GM21526 (cell line): ENCODE measurements around the gene SLC4A2.

Source experiments
- ATAC-seq: cut with Tn5 transposase; IDR thresholded peaks from one replicate; pipeline ENCODE4 v1.9.1; 2021; ENCODE audit warnings: moderate library complexity; ENCODE audit not compliant: unreplicated experiment, low FRiP score

The SLC4A2 gene

GRCh38 chr7:151088019-151088855, 28.8 kb downstream of the SLC4A2 start:
- no peak for ATAC-seq

GRCh38 chr7:151088856-151089699, 29.7 kb downstream of the SLC4A2 start:
- no peak for ATAC-seq

- ATAC-seq, result no peak
Measured at GRCh38 chr7:151089893-151090730, 30.7 kb downstream of the SLC4A2 start.

GRCh38 chr7:151091003-151091402, 31.6 kb downstream of the SLC4A2 start:
- no peak for ATAC-seq

- ATAC-seq, result no peak
Measured at GRCh38 chr7:151091431-151091830, 32.0 kb downstream of the SLC4A2 start.

- no peak for ATAC-seq
Measured at GRCh38 chr7:151091988-151092387, 32.6 kb downstream of the SLC4A2 start.

- ATAC-seq, result no peak
Measured at GRCh38 chr7:151093748-151094147, 34.4 kb downstream of the SLC4A2 start.

GRCh38 chr7:151094675-151095074, 35.3 kb downstream of the SLC4A2 start:
- no peak for ATAC-seq

GRCh38 chr7:151095123-151095797, 35.9 kb downstream of the SLC4A2 start:
- no peak for ATAC-seq

GRCh38 chr7:151095828-151096475, 36.6 kb downstream of the SLC4A2 start:
- ATAC-seq, result no peak

- ATAC-seq, result no peak
Measured at GRCh38 chr7:151099486-151100211, 40.3 kb downstream of the SLC4A2 start.

- ATAC-seq, result no peak
Measured at GRCh38 chr7:151100921-151101320, 41.5 kb downstream of the SLC4A2 start.

GRCh38 chr7:151101621-151102396, 42.4 kb downstream of the SLC4A2 start:
- ATAC-seq, result no peak

- ATAC-seq, result no peak
Measured at GRCh38 chr7:151102991-151103390, 43.6 kb downstream of the SLC4A2 start.

GRCh38 chr7:151103973-151104372, 44.6 kb downstream of the SLC4A2 start:
- ATAC-seq, result no peak

- ATAC-seq, result no peak
Measured at GRCh38 chr7:151104411-151105235, 45.2 kb downstream of the SLC4A2 start.

GRCh38 chr7:151107882-151108281, 48.5 kb downstream of the SLC4A2 start:
- no peak for ATAC-seq
